ENCODE measurements around the gene WDR33.

The WDR33 gene

DNA sequence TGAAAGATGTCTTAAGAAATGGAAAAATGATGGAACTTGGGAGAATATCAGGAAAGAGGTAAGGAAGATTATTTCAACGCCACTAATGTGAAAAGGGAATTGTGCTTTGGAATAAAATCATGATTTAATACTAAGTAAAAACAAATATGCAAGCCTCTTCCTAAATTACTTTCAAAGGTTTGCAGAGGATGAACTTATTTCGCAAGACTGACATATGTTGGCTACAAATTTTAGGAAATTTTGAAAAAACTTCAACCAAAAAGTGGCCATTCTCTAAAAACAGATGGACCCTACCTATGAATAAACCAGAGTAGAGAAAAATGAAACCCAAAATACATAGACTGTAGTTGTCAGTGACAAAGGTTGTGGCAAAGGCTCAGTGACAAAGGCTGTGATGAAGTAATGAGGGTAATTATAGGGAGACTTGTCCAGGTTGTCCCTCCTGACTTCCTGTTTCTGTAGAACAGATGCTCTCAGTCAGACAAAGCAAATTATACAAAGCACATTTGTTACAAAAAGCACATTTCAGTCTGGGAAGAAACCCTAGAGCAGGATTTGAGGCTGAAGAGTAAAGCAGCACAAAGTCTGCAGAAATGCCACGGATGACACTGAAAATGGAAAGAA lies 70.2 kb downstream of the WDR33 start:
- no peaks in the 10 kb centered on the region for H3K27me3 ChIP-seq (ENCODE audit: control insufficient read depth, insufficient read depth, low read length)
- H3K36me3 ChIP-seq (ENCODE audit: control insufficient read depth, insufficient read depth, low read length): 0 out of 2 replicates have a peak, but pooled peaks cover 3% of the 10 kb centered on the region
- H3K4me1 ChIP-seq (ENCODE audit: control insufficient read depth, insufficient read depth, low read length): no peaks in the 10 kb centered on the region
- H3K27ac ChIP-seq (ENCODE audit: low read length): no peak overlapping the region
- H3K4me3 ChIP-seq (ENCODE audit: low read length): no peak overlapping the region
- WGBS (ENCODE audit: insufficient coverage, insufficient read length): no CpG with 5 or more reads among the region's 3 CpGs
- H3K9me3 ChIP-seq (ENCODE audit: control insufficient read depth, insufficient read depth, low read length): peaks cover 2% of the 10 kb centered on the region
- no peak for DNase-seq (ENCODE audit: low read depth, low spot score)

DNA sequence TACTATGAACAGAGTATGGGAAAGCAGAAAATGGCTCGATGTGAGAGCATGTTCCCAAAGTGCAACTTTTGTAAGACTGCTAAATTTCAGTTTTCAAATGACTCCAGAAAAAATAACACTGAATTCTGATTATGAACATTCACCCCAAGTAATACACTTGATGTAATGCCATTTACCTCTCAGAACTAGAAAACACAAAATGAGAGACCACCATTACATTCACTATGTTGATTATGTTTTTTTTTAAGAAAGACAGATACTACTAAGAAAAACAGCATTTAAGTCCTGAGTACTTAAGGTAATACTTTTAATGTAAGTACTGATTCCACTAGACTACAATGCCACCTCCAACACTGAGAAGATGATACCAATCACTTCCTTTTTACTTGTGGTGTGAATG lies 71.2 kb downstream of the WDR33 start:
- H3K27me3 ChIP-seq (ENCODE audit: control insufficient read depth, insufficient read depth, low read length): no peaks in the 10 kb centered on the region
- DNase-seq (ENCODE audit: low read depth, low spot score): no peak
- no peaks in the 10 kb centered on the region for H3K4me1 ChIP-seq (ENCODE audit: control insufficient read depth, insufficient read depth, low read length)
- no peak overlapping the region for H3K27ac ChIP-seq (ENCODE audit: low read length)
- no peak overlapping the region for H3K4me3 ChIP-seq (ENCODE audit: low read length)
- WGBS (ENCODE audit: insufficient coverage, insufficient read length): no CpG with 5 or more reads among the region's 1 CpG
- H3K9me3 ChIP-seq (ENCODE audit: control insufficient read depth, insufficient read depth, low read length): peaks cover 2% of the 10 kb centered on the region
- 0 out of 2 replicates have a peak, but pooled peaks cover 3% of the 10 kb centered on the region for H3K36me3 ChIP-seq (ENCODE audit: control insufficient read depth, insufficient read depth, low read length)

- Histone ChIP-seq H3K27me3 (ENCODE audit: control insufficient read depth, insufficient read depth, low read length) (no peaks in the 10 kb centered on the region), H3K36me3 (ENCODE audit: control insufficient read depth, insufficient read depth, low read length) (0 out of 2 replicates have a peak, but pooled peaks cover 3% of the 10 kb centered on the region), H3K27ac (ENCODE audit: low read length) (no peak overlapping the region), H3K4me3 (ENCODE audit: low read length) (no peak overlapping the region), H3K9me3 (ENCODE audit: control insufficient read depth, insufficient read depth, low read length) (peaks cover 2% of the 10 kb centered on the region), H3K4me1 (ENCODE audit: control insufficient read depth, insufficient read depth, low read length) (no peaks in the 10 kb centered on the region)
- no CpG with 5 or more reads among the region's 1 CpG for WGBS (ENCODE audit: insufficient coverage, insufficient read length)
- no peak for DNase-seq (ENCODE audit: low read depth, low spot score)
These were observed 73.1 kb downstream of the WDR33 start for GRCh38 chr2:127737892-127738291.

GRCh38 chr2:127735537-127736399 lies 75.2 kb downstream of the WDR33 start:
- 0 out of 2 replicates have a peak, but pooled peaks cover under 1% of the 10 kb centered on the region for H3K36me3 ChIP-seq (ENCODE audit: control insufficient read depth, insufficient read depth, low read length)
- H3K4me1 ChIP-seq (ENCODE audit: control insufficient read depth, insufficient read depth, low read length): no peaks in the 10 kb centered on the region
- no peaks in the 10 kb centered on the region for H3K27me3 ChIP-seq (ENCODE audit: control insufficient read depth, insufficient read depth, low read length)
- no peak overlapping the region for H3K27ac ChIP-seq (ENCODE audit: low read length)
- whole genome bisulfite sequencing (ENCODE audit: insufficient coverage, insufficient read length): no CpG with 5 or more reads among the region's 3 CpGs
- H3K9me3 ChIP-seq (ENCODE audit: control insufficient read depth, insufficient read depth, low read length): no peaks in the 10 kb centered on the region
- DNase-seq (ENCODE audit: low read depth, low spot score): no peak
- no peak overlapping the region for H3K4me3 ChIP-seq (ENCODE audit: low read length)

DNA sequence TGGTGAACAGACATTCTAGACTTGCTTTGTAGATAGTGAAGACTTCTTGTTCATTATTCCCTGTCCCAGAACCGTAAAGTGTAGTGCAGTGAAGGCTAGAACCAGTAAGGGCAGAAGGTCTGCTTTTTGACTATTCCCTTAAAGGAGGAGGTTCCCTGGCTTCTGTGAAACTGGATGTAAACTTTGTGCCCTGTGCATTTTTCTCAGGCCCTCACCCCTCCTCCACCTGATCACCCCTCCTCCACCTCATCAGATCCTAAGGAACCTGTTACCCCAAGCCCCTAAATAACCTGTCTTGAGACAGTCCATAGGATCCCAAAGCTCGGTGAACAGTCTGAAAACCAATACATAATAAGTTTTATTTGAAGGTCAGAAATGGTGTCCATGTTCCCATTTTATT lies 75.9 kb downstream of the WDR33 start:
- Histone ChIP-seq H3K4me1 (ENCODE audit: control insufficient read depth, insufficient read depth, low read length) (no peaks in the 10 kb centered on the region), H3K9me3 (ENCODE audit: control insufficient read depth, insufficient read depth, low read length) (no peaks in the 10 kb centered on the region), H3K27me3 (ENCODE audit: control insufficient read depth, insufficient read depth, low read length) (no peaks in the 10 kb centered on the region), H3K27ac (ENCODE audit: low read length) (no peak overlapping the region), H3K36me3 (ENCODE audit: control insufficient read depth, insufficient read depth, low read length) (no peaks in the 10 kb centered on the region), H3K4me3 (ENCODE audit: low read length) (no peak overlapping the region)
- WGBS (ENCODE audit: insufficient coverage, insufficient read length): no CpG with 5 or more reads among the region's 2 CpGs
- DNase-seq (ENCODE audit: low read depth, low spot score): no peak

- no peaks in the 10 kb centered on the region for H3K36me3 ChIP-seq (ENCODE audit: control insufficient read depth, insufficient read depth, low read length)
- no peak overlapping the region for H3K4me3 ChIP-seq (ENCODE audit: low read length)
- WGBS (ENCODE audit: insufficient coverage, insufficient read length): 100% methylated on average over 1 of the region's 5 CpGs
- H3K9me3 ChIP-seq (ENCODE audit: control insufficient read depth, insufficient read depth, low read length): no peaks in the 10 kb centered on the region
- no peak for DNase-seq (ENCODE audit: low read depth, low spot score)
- no peaks in the 10 kb centered on the region for H3K27me3 ChIP-seq (ENCODE audit: control insufficient read depth, insufficient read depth, low read length)
- H3K4me1 ChIP-seq (ENCODE audit: control insufficient read depth, insufficient read depth, low read length): no peaks in the 10 kb centered on the region
- H3K27ac ChIP-seq (ENCODE audit: low read length): no peak overlapping the region
These were observed 77.0 kb downstream of the WDR33 start for GRCh38 chr2:127733816-127734537.

DNA sequence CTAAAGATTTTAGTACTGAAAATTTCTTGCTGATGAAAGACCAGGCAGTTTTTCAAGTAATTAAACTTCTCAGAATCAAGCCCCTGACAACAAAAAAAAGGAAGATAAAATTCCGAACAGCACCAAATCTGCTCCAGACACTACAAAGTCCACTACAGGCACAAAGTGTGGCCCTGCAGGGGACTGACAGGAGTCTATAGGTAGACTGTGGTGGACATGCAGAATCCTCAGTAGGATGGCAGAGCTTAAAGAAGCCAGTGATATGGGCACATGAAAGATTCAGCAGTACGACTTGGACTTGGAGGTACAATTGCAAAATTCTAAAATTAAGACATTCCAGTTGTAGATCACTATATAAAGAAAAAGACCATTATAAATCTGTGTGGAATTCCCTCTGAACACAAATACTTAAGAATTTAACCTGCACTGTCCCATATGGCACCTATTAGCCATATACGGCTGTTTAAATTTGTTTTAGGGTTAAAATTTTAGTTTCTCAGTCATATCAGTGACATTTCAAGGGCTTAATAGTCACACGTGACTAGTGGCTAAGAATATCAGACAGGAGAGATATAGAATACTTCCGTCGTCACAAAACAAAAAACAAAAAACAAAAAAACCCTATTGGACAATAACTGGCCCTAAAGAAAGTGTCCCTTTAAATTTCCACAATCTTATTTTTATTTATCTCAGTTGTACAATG lies 77.7 kb downstream of the WDR33 start:
- Histone ChIP-seq H3K9me3 (ENCODE audit: control insufficient read depth, insufficient read depth, low read length) (no peaks in the 10 kb centered on the region), H3K4me1 (ENCODE audit: control insufficient read depth, insufficient read depth, low read length) (no peaks in the 10 kb centered on the region), H3K27me3 (ENCODE audit: control insufficient read depth, insufficient read depth, low read length) (no peaks in the 10 kb centered on the region), H3K4me3 (ENCODE audit: low read length) (no peak overlapping the region), H3K36me3 (ENCODE audit: control insufficient read depth, insufficient read depth, low read length) (no peaks in the 10 kb centered on the region), H3K27ac (ENCODE audit: low read length) (no peak overlapping the region)
- no CpG with 5 or more reads among the region's 6 CpGs for WGBS (ENCODE audit: insufficient coverage, insufficient read length)
- DNase-seq (ENCODE audit: low read depth, low spot score): no peak

DNA sequence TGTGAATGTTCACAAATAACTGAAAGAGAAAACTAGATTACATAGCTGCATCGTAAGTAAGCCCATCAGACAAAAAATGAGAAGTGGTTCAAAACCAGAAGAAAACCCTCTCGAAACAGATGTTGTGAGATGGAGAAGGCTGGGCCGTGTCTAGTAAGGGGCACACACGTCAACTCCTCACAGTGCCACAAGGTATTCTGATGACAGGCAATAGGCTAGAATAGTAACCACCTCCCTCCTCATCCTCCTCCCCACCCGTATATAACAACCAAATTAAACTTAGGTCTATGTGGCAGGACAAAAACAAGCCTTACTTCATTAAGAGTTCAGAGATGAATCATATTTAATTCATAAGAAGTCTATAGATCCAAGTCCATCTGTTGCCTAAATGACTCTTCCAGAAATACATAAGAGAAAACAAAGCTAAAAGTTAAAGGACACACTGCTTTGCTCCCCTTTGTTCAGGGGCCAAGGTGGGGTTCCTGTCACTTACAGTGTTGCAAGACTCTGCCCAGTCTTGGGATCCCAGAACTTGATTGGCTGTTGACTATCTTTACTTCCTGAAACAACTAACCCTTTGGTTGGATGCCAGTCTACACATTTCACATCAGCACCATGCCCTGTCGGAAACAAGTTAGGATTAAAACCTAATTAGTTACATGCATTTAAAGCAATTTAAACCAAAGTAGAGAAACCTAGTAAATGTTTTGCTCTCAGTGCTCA lies 84.7 kb downstream of the WDR33 start:
- H3K27ac ChIP-seq (ENCODE audit: low read length): no peak overlapping the region
- no peak for DNase-seq (ENCODE audit: low read depth, low spot score)
- H3K4me1 ChIP-seq (ENCODE audit: control insufficient read depth, insufficient read depth, low read length): no peaks in the 10 kb centered on the region
- no peaks in the 10 kb centered on the region for H3K27me3 ChIP-seq (ENCODE audit: control insufficient read depth, insufficient read depth, low read length)
- no peak overlapping the region for H3K4me3 ChIP-seq (ENCODE audit: low read length)
- no CpG with 5 or more reads among the region's 6 CpGs for WGBS (ENCODE audit: insufficient coverage, insufficient read length)
- H3K9me3 ChIP-seq (ENCODE audit: control insufficient read depth, insufficient read depth, low read length): no peaks in the 10 kb centered on the region
- peaks cover 5% of the 10 kb centered on the region; the same call in 1 of the 2 replicates for H3K36me3 ChIP-seq (ENCODE audit: control insufficient read depth, insufficient read depth, low read length)

DNA sequence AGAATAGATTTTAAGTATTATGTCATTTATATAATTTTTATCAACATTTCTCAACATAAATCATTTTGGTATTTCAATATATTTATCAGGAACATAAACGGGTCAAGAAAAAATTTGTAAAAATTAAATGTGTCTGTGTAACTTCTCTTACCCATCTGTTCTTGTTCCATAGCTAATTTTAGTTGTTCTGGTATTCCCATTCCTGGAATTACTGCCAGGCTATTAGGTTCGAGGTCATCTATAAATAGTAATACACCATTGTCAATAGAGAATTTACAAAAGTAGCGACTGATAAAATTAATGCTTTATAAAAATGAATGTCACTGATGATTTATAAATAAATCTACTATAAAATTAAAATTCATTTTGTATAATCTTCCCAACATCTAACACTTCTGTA lies 88.2 kb downstream of the WDR33 start:
- DNase-seq (ENCODE audit: low read depth, low spot score): no peak
- no peaks in the 10 kb centered on the region for H3K9me3 ChIP-seq (ENCODE audit: control insufficient read depth, insufficient read depth, low read length)
- no peaks in the 10 kb centered on the region for H3K27me3 ChIP-seq (ENCODE audit: control insufficient read depth, insufficient read depth, low read length)
- H3K4me1 ChIP-seq (ENCODE audit: control insufficient read depth, insufficient read depth, low read length): no peaks in the 10 kb centered on the region
- peaks cover 18% of the 10 kb centered on the region; the same call in 1 of the 2 replicates for H3K36me3 ChIP-seq (ENCODE audit: control insufficient read depth, insufficient read depth, low read length)
- no peak overlapping the region for H3K27ac ChIP-seq (ENCODE audit: low read length)
- H3K4me3 ChIP-seq (ENCODE audit: low read length): no peak overlapping the region
- WGBS (ENCODE audit: insufficient coverage, insufficient read length): no CpG with 5 or more reads among the region's 3 CpGs

All from iPS DF 6.9 (cell line).